HG02759 (cell line): ENCODE data around the gene SNAP25.

Experiments
- ATAC-seq: cut with Tn5 transposase; IDR thresholded peaks from one replicate; pipeline ENCODE4 v1.9.1; 2021; ENCODE audit warnings: mild to moderate bottlenecking, moderate library complexity; ENCODE audit not compliant: unreplicated experiment

The SNAP25 gene

GRCh38 chr20:10216146-10216791, 2.4 kb upstream of the SNAP25 start:
- no peak for ATAC-seq

GRCh38 chr20:10217721-10218410, 764 bp upstream of the SNAP25 start:
- no peak for ATAC-seq

GRCh38 chr20:10219452-10219791, 792 bp downstream of the SNAP25 start:
- ATAC-seq = peak; percentile 80

- no peak for ATAC-seq
Measured at GRCh38 chr20:10219993-10220750, 1.5 kb downstream of the SNAP25 start.

- no peak for ATAC-seq
Measured at GRCh38 chr20:10221021-10221420, 2.4 kb downstream of the SNAP25 start.

- no peak for ATAC-seq
Measured at GRCh38 chr20:10225439-10226060, 6.9 kb downstream of the SNAP25 start.

GRCh38 chr20:10228330-10228729, 9.7 kb downstream of the SNAP25 start:
- no peak for ATAC-seq

- no peak for ATAC-seq
Measured at GRCh38 chr20:10231290-10231689, 12.7 kb downstream of the SNAP25 start.

- ATAC-seq = no peak
Measured at GRCh38 chr20:10236540-10237533, 18.2 kb downstream of the SNAP25 start.

- ATAC-seq = no peak
Measured at GRCh38 chr20:10239954-10240353, 21.3 kb downstream of the SNAP25 start.

- no peak for ATAC-seq
Measured at GRCh38 chr20:10240655-10241054, 22.0 kb downstream of the SNAP25 start.

GRCh38 chr20:10242166-10242565, 23.5 kb downstream of the SNAP25 start:
- no peak for ATAC-seq

- no peak for ATAC-seq
Measured at GRCh38 chr20:10247440-10247839, 28.8 kb downstream of the SNAP25 start.

GRCh38 chr20:10249048-10249770, 30.6 kb downstream of the SNAP25 start:
- ATAC-seq = no peak

GRCh38 chr20:10249822-10250221, 31.2 kb downstream of the SNAP25 start:
- no peak for ATAC-seq

- no peak for ATAC-seq
Measured at GRCh38 chr20:10250902-10251301, 32.3 kb downstream of the SNAP25 start.

GRCh38 chr20:10253780-10254179, 35.1 kb downstream of the SNAP25 start:
- no peak for ATAC-seq

GRCh38 chr20:10255846-10256245, 37.2 kb downstream of the SNAP25 start:
- ATAC-seq = no peak

- ATAC-seq = no peak
Measured at GRCh38 chr20:10259166-10259565, 40.5 kb downstream of the SNAP25 start.

- no peak for ATAC-seq
Measured at GRCh38 chr20:10260316-10260715, 41.7 kb downstream of the SNAP25 start.
